Parathyroid adenoma (tissue), 2 donors: ENCODE measurements around the gene S1PR3.

ENCODE experiments used
- H2AFZ ChIP-seq: fragments of 300-600 bp; sonication (generic); one replicate; pipeline ENCODE4 v1.7.0; 2017; ENCODE audit warnings: antibody characterized with exemption, mild to moderate bottlenecking
- H3K27ac ChIP-seq: fragments of 300-600 bp; sonication (generic); one replicate; pipeline ENCODE4 v1.7.0; 2017
- H3K27me3 ChIP-seq: fragments of 300-600 bp; sonication (generic); one replicate; pipeline ENCODE4 v1.7.0; 2017; ENCODE audit warnings: low read length; ENCODE audit not compliant: control insufficient read depth, insufficient read depth
- H3K36me3 ChIP-seq: fragments of 300-600 bp; sonication (generic); one replicate; pipeline ENCODE4 v1.7.0; 2017; ENCODE audit warnings: low read length; ENCODE audit not compliant: control insufficient read depth, insufficient read depth
- H3K4me1 ChIP-seq: fragments of 300-600 bp; sonication (generic); one replicate; pipeline ENCODE4 v1.7.0; 2017; ENCODE audit warnings: control low read depth
- H3K4me2 ChIP-seq: fragments of 300-600 bp; sonication (generic); one replicate; pipeline ENCODE4 v1.7.0; 2017; ENCODE audit warnings: low read length
- H3K4me3 ChIP-seq: fragments of 300-600 bp; sonication (generic); one replicate; pipeline ENCODE4 v1.7.0; 2017; ENCODE audit warnings: low read depth, low read length
- H3K79me2 ChIP-seq: fragments of 300-600 bp; sonication (generic); one replicate; pipeline ENCODE4 v1.7.0; 2017; ENCODE audit warnings: control low read depth
- H3K9ac ChIP-seq: fragments of 300-600 bp; sonication (generic); one replicate; pipeline ENCODE4 v1.7.0; 2017; ENCODE audit warnings: mild to moderate bottlenecking
- H3K9me3 ChIP-seq: fragments of 300-600 bp; sonication (generic); one replicate; pipeline ENCODE4 v1.7.0; 2017; ENCODE audit warnings: low read length; ENCODE audit not compliant: control insufficient read depth
- CTCF ChIP-seq: fragments of 300-600 bp; sonication (generic); IDR thresholded peaks from one replicate; pipeline ENCODE4 v1.7.0; 2017; ENCODE audit warnings: antibody characterized with exemption, mild to moderate bottlenecking
- donor health status: primary hyperparathyroidism.

Gene S1PR3

GRCh38 chr9:88983865-88984542 lies 7.3 kb upstream of the S1PR3 start:
- no peaks in the 10 kb centered on the region for H3K36me3 ChIP-seq
- no peak overlapping the region for H3K9ac ChIP-seq
- H3K79me2 ChIP-seq, result no peaks in the 10 kb centered on the region
- TF ChIP-seq CTCF, result no peak
- H3K27ac ChIP-seq, result no peak overlapping the region
- H2AFZ ChIP-seq, result no peak overlapping the region
- no peaks in the 10 kb centered on the region for H3K27me3 ChIP-seq
- H3K9me3 ChIP-seq, result no peaks in the 10 kb centered on the region
- H3K4me1 ChIP-seq, result no peaks in the 10 kb centered on the region
- no peak overlapping the region for H3K4me2 ChIP-seq
- no peak overlapping the region for H3K4me3 ChIP-seq

DNA sequence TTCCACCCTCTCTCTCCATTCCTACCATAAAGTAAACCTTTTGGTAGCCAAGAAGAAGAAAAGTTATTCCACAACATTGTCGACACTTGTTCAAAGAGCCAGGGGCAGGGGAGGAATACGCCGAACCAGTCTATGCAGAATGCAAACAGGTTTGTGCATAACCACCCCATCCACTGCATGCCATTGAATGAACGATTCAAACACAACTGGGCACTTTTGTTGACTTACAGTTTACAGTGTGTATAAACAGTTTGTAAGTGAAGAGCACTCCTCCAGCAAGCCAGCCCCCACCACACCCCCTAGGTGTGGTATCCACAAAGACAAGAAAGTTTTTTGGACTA lies 6.8 kb upstream of the S1PR3 start:
- H3K27ac ChIP-seq, result no peak overlapping the region
- H3K27me3 ChIP-seq, result no peaks in the 10 kb centered on the region
- no peak overlapping the region for H2AFZ ChIP-seq
- no peak for TF ChIP-seq CTCF
- H3K36me3 ChIP-seq, result no peaks in the 10 kb centered on the region
- no peak overlapping the region for H3K4me2 ChIP-seq
- no peak overlapping the region for H3K9ac ChIP-seq
- H3K9me3 ChIP-seq, result no peaks in the 10 kb centered on the region
- H3K79me2 ChIP-seq, result no peaks in the 10 kb centered on the region
- no peaks in the 10 kb centered on the region for H3K4me1 ChIP-seq
- no peak overlapping the region for H3K4me3 ChIP-seq

DNA sequence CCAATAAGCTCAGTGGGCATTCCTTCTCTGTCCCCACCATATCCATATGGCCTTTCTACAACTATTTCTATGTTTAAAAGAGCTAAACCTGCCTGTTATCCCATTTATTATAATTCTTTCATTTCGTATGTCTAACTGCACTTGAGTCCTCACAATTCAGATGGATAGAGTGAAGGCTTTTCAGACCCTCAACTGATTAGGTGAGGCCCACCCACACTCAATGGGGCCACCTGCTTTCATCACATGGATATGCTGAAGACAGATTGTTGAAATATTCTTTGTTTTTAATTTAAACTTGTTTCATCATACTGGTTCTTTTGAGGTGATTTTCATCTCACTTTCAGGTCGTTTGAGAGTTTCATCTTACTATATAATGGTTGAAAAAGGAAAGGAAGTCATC lies 5.7 kb upstream of the S1PR3 start:
- Histone ChIP-seq H3K4me1 (no peaks in the 10 kb centered on the region), H3K27ac (no peak overlapping the region), H3K4me3 (no peak overlapping the region), H3K9ac (no peak overlapping the region), H3K27me3 (no peaks in the 10 kb centered on the region), H2AFZ (no peak overlapping the region), H3K9me3 (no peaks in the 10 kb centered on the region), H3K4me2 (no peak overlapping the region), H3K79me2 (no peaks in the 10 kb centered on the region), H3K36me3 (no peaks in the 10 kb centered on the region)
- no peak for TF ChIP-seq CTCF

- H3K27ac ChIP-seq, result no peak overlapping the region
- TF ChIP-seq CTCF, result no peak
- H3K4me3 ChIP-seq, result no peak overlapping the region
- H3K9ac ChIP-seq, result no peak overlapping the region
- H3K79me2 ChIP-seq, result no peaks in the 10 kb centered on the region
- H3K4me2 ChIP-seq, result no peak overlapping the region
- H3K4me1 ChIP-seq, result no peaks in the 10 kb centered on the region
- H2AFZ ChIP-seq, result no peak overlapping the region
- H3K27me3 ChIP-seq, result no peaks in the 10 kb centered on the region
- H3K9me3 ChIP-seq, result no peaks in the 10 kb centered on the region
- no peaks in the 10 kb centered on the region for H3K36me3 ChIP-seq
These were observed 4.5 kb upstream of the S1PR3 start for GRCh38 chr9:88986776-88987175.

GRCh38 chr9:88987661-88988060 lies 3.6 kb upstream of the S1PR3 start:
- TF ChIP-seq CTCF, result no peak

More at GRCh38 chr9:88987661-88988060, 3.6 kb upstream of the S1PR3 start:
- no peaks in the 10 kb centered on the region for H3K4me1 ChIP-seq
- H3K9me3 ChIP-seq, result no peaks in the 10 kb centered on the region
- H3K9ac ChIP-seq, result no peak overlapping the region
- no peak overlapping the region for H3K27ac ChIP-seq
- H3K4me3 ChIP-seq, result no peak overlapping the region
- H3K4me2 ChIP-seq, result no peak overlapping the region
- H2AFZ ChIP-seq, result no peak overlapping the region
- no peaks in the 10 kb centered on the region for H3K27me3 ChIP-seq
- no peaks in the 10 kb centered on the region for H3K79me2 ChIP-seq
- no peaks in the 10 kb centered on the region for H3K36me3 ChIP-seq
